HepG2 (cell line): Measurements from ENCODE around the gene LINGO3. TPM values are rescaled to one million over a fixed set of nuclear protein-coding genes. Genes with fewer than 3 reads are reported as not detected.

ENCODE experiments used
- ATF5 ChIP-seq: sonication (generic); formaldehyde crosslinking; IDR thresholded peaks from 2 replicates; pipeline ENCODE4 v1.4.0; 2020; ENCODE audit warnings: mild to moderate bottlenecking, low read depth, missing genetic modification reagents
- FOXA1 ChIP-seq, 2 experiments: fragments of 450-650 bp in 1 of 2; sonication (generic) in 1 of 2; formaldehyde crosslinking in 1 of 2; IDR thresholded peaks; 2 replicates each; pipeline versions ENCODE4 v1.4.0 to v1.6.1; 2016 to 2020; ENCODE audit warnings: missing genetic modification reagents in 1 of 2
- PITX1 ChIP-seq: sonication (generic); formaldehyde crosslinking; IDR thresholded peaks from 2 replicates; pipeline ENCODE4 v1.5.1; 2020; ENCODE audit warnings: mild to moderate bottlenecking, missing genetic modification reagents
- WIZ ChIP-seq: sonication (generic); formaldehyde crosslinking; IDR thresholded peaks from 2 replicates; pipeline ENCODE4 v1.5.1; 2020; ENCODE audit warnings: mild to moderate bottlenecking, missing genetic modification reagents
- ZNF574 ChIP-seq: sonication (generic); formaldehyde crosslinking; IDR thresholded peaks from 2 replicates; pipeline ENCODE4 v1.4.0; 2020; ENCODE audit warnings: missing genetic modification reagents
- polyA plus RNA-seq, 8 experiments: library from polyadenylated mRNA; depleted of rRNA in 3 of 8; stranded (reverse) in 7 of 8; unstranded in 1 of 8; fragments of >200 nt; fragmentation: Illumina TruSeq in 4 of 8; extraction: Trizol in 4 of 8; gene quantifications; 2 replicates each; pipeline versions ENCODE4 v1.2.1 to v1.2.3, GENCODE V29; 2011 to 2016; ENCODE audit warnings: low read depth in 4 of 8, missing spikeins in 1 of 8, mixed read lengths in 1 of 8; ENCODE audit not compliant: insufficient read depth in 1 of 8
- total RNA-seq, 5 experiments: library from RNA; depleted of rRNA; stranded (reverse); fragments of >200 nt; fragmentation: Illumina TruSeq; extraction: Trizol; gene quantifications; 2 replicates each; pipeline ENCODE4 v1.2.3, GENCODE V29; 2016; ENCODE audit warnings: low read depth in 1 of 5

LINGO3 gene
- total and polyA plus RNA-seq, 2 of the 13 experiments (the other 11 are each of a cell fraction or from before 2014, with no cell fraction given): not detected

- TF ChIP-seq ATF5 (CRISPR knock-in tag) (no peak), WIZ (CRISPR knock-in tag) (no peak), FOXA1 (IDR thresholded peaks at IDR 0.05) (no peak), FOXA1 (CRISPR knock-in tag; IDR thresholded peaks at IDR 0.05) (0 out of 2 replicates have a peak, but pooled peaks have one; percentile 27), PITX1 (0 out of 2 replicates have a peak, but pooled peaks have one; percentile 11), ZNF574 (CRISPR knock-in tag) (peak; percentile 94)
These were observed 34.4 kb downstream of the LINGO3 start (continued) for GRCh38 chr19:2273356-2274184.
